Measurements from ENCODE around the gene DNAJA4. TPM values are rescaled to one million over a fixed set of nuclear protein-coding genes. Genes with fewer than 3 reads are reported as not detected.

DNAJA4 gene
- total RNA-seq, 6 donors from 2014 or later = 9.1 to 76.8 (median 19.9) TPM

GRCh38 chr15:78236491-78236890 is 27.9 kb upstream of the DNAJA4 start:
- 87 to 95% methylated on average over 5 to 6 of the region's 6 CpGs for whole genome bisulfite sequencing, 2 donors
- ATAC-seq (ENCODE audit: low FRiP score in 2 of 2) (no peak), DNase-seq (no peak)
- no peak overlapping the region for H3K4me3 ChIP-seq
- peaks cover 0 to 5% (median 0%) of the 10 kb centered on the region in 4 donors for H3K4me1 ChIP-seq
- H3K9me3 ChIP-seq = no peaks in the 10 kb centered on the region
- TF ChIP-seq CTCF (IDR thresholded peaks at IDR 0.05) (no peak), EP300 (IDR thresholded peaks at IDR 0.05) (no peak), POLR2AphosphoS5 (IDR thresholded peaks at IDR 0.05) (no peak), POLR2A (IDR thresholded peaks at IDR 0.05) (no peak)
- H3K27me3 ChIP-seq = no peaks in the 10 kb centered on the region
- no peaks in the 10 kb centered on the region for H3K36me3 ChIP-seq
- H3K27ac ChIP-seq = no peak overlapping the region

- WGBS, 2 donors = 81 to 82% methylated on average over 6 of the region's 6 CpGs
- Histone ChIP-seq H3K9me3 (no peaks in the 10 kb centered on the region), H3K36me3 (no peaks in the 10 kb centered on the region), H3K4me3 (no peak overlapping the region), H3K4me1 (peaks cover 0 to 5% (median 0%) of the 10 kb centered on the region in 4 donors), H3K27ac (no peak overlapping the region), H3K27me3 (no peaks in the 10 kb centered on the region)
- ATAC-seq (ENCODE audit: low FRiP score in 2 of 2) = no peak
- no peak for DNase-seq
- TF ChIP-seq CTCF (IDR thresholded peaks at IDR 0.05) (no peak), POLR2A (IDR thresholded peaks at IDR 0.05) (no peak), POLR2AphosphoS5 (IDR thresholded peaks at IDR 0.05) (no peak), EP300 (IDR thresholded peaks at IDR 0.05) (no peak)
Observed at GRCh38 chr15:78237146-78237545, 27.2 kb upstream of the DNAJA4 start.

GRCh38 chr15:78239811-78240210 is 24.6 kb upstream of the DNAJA4 start:
- TF ChIP-seq CTCF (IDR thresholded peaks at IDR 0.05) = no peak
- no peaks in the 10 kb centered on the region for H3K27me3 ChIP-seq
- no peak for ATAC-seq (ENCODE audit: low FRiP score in 2 of 2)
- no peaks in the 10 kb centered on the region for H3K36me3 ChIP-seq
- H3K4me3 ChIP-seq = no peak overlapping the region
- no peak overlapping the region for H3K27ac ChIP-seq
- no peak for DNase-seq
- no peaks in the 10 kb centered on the region for H3K9me3 ChIP-seq
- peaks cover 0 to 5% (median 0%) of the 10 kb centered on the region in 4 donors for H3K4me1 ChIP-seq
- 92 to 95% methylated on average over 5 of the region's 5 CpGs for WGBS, 2 donors

DNA sequence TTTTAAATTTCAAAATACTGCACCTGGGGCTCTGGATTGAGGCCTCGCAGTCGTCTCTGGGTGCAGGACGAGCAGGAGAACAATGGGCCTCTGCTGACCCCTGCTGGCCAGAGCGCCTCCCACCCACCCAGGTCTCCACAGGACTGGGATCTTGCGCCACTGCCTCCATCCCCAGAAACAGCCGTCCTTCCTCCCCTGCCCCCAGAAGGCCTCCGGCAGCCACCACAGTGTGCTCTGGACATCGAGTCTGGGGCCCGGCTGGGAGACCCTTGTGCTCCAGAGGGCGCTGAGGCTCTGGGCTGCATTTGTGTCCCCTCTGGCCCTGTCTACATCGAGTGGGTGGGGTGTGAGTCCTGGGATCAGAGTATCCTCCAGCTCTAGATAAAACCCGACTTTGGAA is 23.3 kb upstream of the DNAJA4 start:
- no peaks in the 10 kb centered on the region for H3K36me3 ChIP-seq
- no peak overlapping the region for H3K4me3 ChIP-seq
- 21 to 22% methylated on average over 8 to 9 of the region's 12 CpGs for WGBS, 2 donors
- ATAC-seq (ENCODE audit: low FRiP score in 2 of 2) (peak; percentile 88 to 96), DNase-seq (peak; percentile 85 to 93)
- TF ChIP-seq CTCF (IDR thresholded peaks at IDR 0.05) (peak; percentile 77 to 91 (median 85)), POLR2A (IDR thresholded peaks at IDR 0.05) (no peak)
- peaks cover 0 to 5% (median 0%) of the 10 kb centered on the region in 4 donors for H3K4me1 ChIP-seq
- no peak overlapping the region for H3K27ac ChIP-seq
- no peaks in the 10 kb centered on the region for H3K27me3 ChIP-seq
- no peaks in the 10 kb centered on the region for H3K9me3 ChIP-seq

DNA sequence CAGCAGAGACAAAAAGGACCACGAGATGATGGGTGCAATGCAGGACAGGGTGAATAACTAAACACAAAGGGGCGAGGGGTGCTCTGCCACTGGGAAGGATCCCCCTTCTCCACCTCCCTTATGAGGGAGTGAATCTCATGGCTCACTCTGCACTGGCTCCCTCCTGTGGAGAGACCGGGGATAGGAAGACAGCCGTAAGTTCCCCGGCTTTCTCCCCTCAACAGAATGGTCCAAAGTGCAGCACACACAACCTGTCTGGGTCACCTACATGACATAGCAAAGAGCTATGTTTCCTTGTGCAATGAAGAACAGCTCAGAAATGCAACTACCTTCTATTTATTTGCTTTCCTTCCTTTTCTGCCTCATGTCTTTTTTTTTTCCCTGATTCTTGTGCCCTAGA is 22.2 kb upstream of the DNAJA4 start:
- H3K27ac ChIP-seq = no peak overlapping the region
- H3K27me3 ChIP-seq = no peaks in the 10 kb centered on the region
- 75 to 77% methylated on average over 5 of the region's 5 CpGs for WGBS, 2 donors
- ATAC-seq (ENCODE audit: low FRiP score in 2 of 2) = peak in 1 of 2 donors; percentile 32
- peaks cover 0 to 5% (median 0%) of the 10 kb centered on the region in 4 donors for H3K4me1 ChIP-seq
- no peaks in the 10 kb centered on the region for H3K36me3 ChIP-seq
- TF ChIP-seq POLR2A (IDR thresholded peaks at IDR 0.05) (no peak), CTCF (IDR thresholded peaks at IDR 0.05) (peak in 2 of 6 experiments; percentile 9 to 15)
- no peak overlapping the region for H3K4me3 ChIP-seq
- DNase-seq = no peak
- H3K9me3 ChIP-seq = no peaks in the 10 kb centered on the region
